B cell (primary cell): ENCODE measurements around the gene OR51I2. TPM values are rescaled to one million over a fixed set of nuclear protein-coding genes. Genes with fewer than 3 reads are reported as not detected.

Experiments
- ATAC-seq: fragments of 200-7000 bp; cut with Tn5 transposase; one replicate; pipeline ENCODE4 v1.10.0; 2021; ENCODE audit warnings: low read depth, mild to moderate bottlenecking, moderate number of reproducible peaks, moderate library complexity
- CTCF ChIA-PET: fragments of 350-600 bp; sonication (Branson Sonifier 250); formaldehyde crosslinking; loops from one replicate; lab custom pipeline; 2021; ENCODE audit warnings: antibody characterized with exemption, inconsistent platforms; lab: Charles Lee
- POLR2A ChIA-PET: fragments of 350-600 bp; sonication (Branson Sonifier 250); formaldehyde crosslinking; loops from one replicate; lab custom pipeline; 2021; ENCODE audit warnings: antibody characterized with exemption; lab: Charles Lee
- DNase-seq: peaks from one replicate; pipeline ENCODE4 v3.0.0; 2013
- H2AFZ ChIP-seq: 2 replicates; pipeline ENCODE4 v1.6.1; 2012; ENCODE audit warnings: mild to moderate bottlenecking, low read depth, low read length; ENCODE audit not compliant: insufficient read depth, poor library complexity, severe bottlenecking
- H3K27ac ChIP-seq, 2 donors: 1 replicate in 1 of 2; 2 replicates in 1 of 2; pipeline ENCODE4 v1.5.1; 2012 to 2013; ENCODE audit warnings: low read length in 2 of 2, mild to moderate bottlenecking in 2 of 2, moderate library complexity in 1 of 2
- H3K27me3 ChIP-seq, 4 experiments: fragments of 200-600 bp in 1 of 4; sonication (generic) in 1 of 4; replicated peaks in 1 of 4; 1 replicate in 2 of 4; 2 replicates in 2 of 4; pipeline versions ENCODE4 v1.6.1 to v1.7.0; 2013 to 2016; ENCODE audit warnings: low read length in 3 of 4, mild to moderate bottlenecking in 2 of 4, mixed read lengths in 1 of 4, moderate library complexity in 1 of 4; ENCODE audit not compliant: insufficient read depth in 4 of 4, control insufficient read depth in 3 of 4; ENCODE audit errors: control extremely low read depth in 1 of 4
- H3K36me3 ChIP-seq, 2 experiments: replicated peaks in 1 of 2; 1 replicate in 1 of 2; 2 replicates in 1 of 2; pipeline versions ENCODE4 v1.6.1 to v1.7.1; 2013; ENCODE audit warnings: low read length in 1 of 2; ENCODE audit not compliant: insufficient read depth in 2 of 2, control insufficient read depth in 1 of 2; ENCODE audit errors: control extremely low read depth in 1 of 2, extremely low read depth in 1 of 2
- H3K4me1 ChIP-seq, 2 donors: fragments of 200-600 bp in 1 of 2; sonication (generic) in 1 of 2; 1 replicate in 1 of 2; 2 replicates in 1 of 2; pipeline versions ENCODE4 v1.5.1 to v1.6.1; 2013 to 2017; ENCODE audit warnings: low read length in 2 of 2; ENCODE audit not compliant: control insufficient read depth in 2 of 2, insufficient read depth in 2 of 2
- H3K4me2 ChIP-seq: replicated peaks from 2 replicates; pipeline ENCODE3; 2012; ENCODE audit warnings: mild to moderate bottlenecking, low read depth, low read length; ENCODE audit not compliant: poor library complexity, severe bottlenecking
- H3K4me3 ChIP-seq, 5 experiments: fragments of 200-600 bp in 1 of 5; sonication (generic) in 1 of 5; 1 replicate in 3 of 5; 2 replicates in 2 of 5; pipeline versions ENCODE4 v1.5.1 to v1.7.0; 2011 to 2016; ENCODE audit warnings: low read length in 4 of 5, mild to moderate bottlenecking in 4 of 5, low read depth in 2 of 5, control low read depth in 1 of 5, moderate library complexity in 1 of 5; ENCODE audit not compliant: insufficient read depth in 1 of 5; ENCODE audit errors: control extremely low read depth in 1 of 5, extremely low read depth in 1 of 5
- H3K79me2 ChIP-seq: fragments of 200-600 bp; sonication (generic); one replicate; pipeline ENCODE4 v1.6.0; 2016; ENCODE audit warnings: low read length; ENCODE audit not compliant: control insufficient read depth, insufficient read depth
- H3K9ac ChIP-seq: fragments of 200-600 bp; sonication (generic); 2 replicates; pipeline ENCODE4 v1.6.1; 2017; ENCODE audit warnings: mild to moderate bottlenecking, low read length, moderate library complexity
- H3K9me3 ChIP-seq, 3 donors: one replicate each; pipeline versions ENCODE4 v1.6.1 to v1.7.1; 2013; ENCODE audit warnings: low read length in 2 of 3; ENCODE audit not compliant: control insufficient read depth in 2 of 3, insufficient read depth in 1 of 3; ENCODE audit errors: control extremely low read depth in 1 of 3
- H4K20me1 ChIP-seq: 2 replicates; pipeline ENCODE4 v1.6.0; 2012; ENCODE audit warnings: mild to moderate bottlenecking, low read length; ENCODE audit not compliant: insufficient read depth, control insufficient read depth, poor library complexity, severe bottlenecking
- H3K27ac Mint-ChIP-seq: one replicate; pipeline ENCODE4 v1.8.0; 2021; ENCODE audit warnings: mixed read lengths
- H3K27me3 Mint-ChIP-seq: one replicate; pipeline ENCODE4 v1.8.0; 2021; ENCODE audit warnings: mixed read lengths
- H3K4me1 Mint-ChIP-seq: one replicate; pipeline ENCODE4 v1.8.0; 2021; ENCODE audit warnings: mixed read lengths
- H3K4me3 Mint-ChIP-seq: one replicate; pipeline ENCODE4 v1.8.0; 2021; ENCODE audit warnings: mixed read lengths
- H3K9me3 Mint-ChIP-seq: one replicate; pipeline ENCODE4 v1.8.0; 2022; ENCODE audit warnings: mixed read lengths; ENCODE audit not compliant: insufficient read depth
- EZH2 ChIP-seq: IDR thresholded peaks from 2 replicates; pipeline ENCODE4 v1.6.1; 2012; ENCODE audit warnings: borderline replicate concordance, low read depth, mild to moderate bottlenecking, moderate library complexity, low read length; ENCODE audit not compliant: insufficient read depth, poor library complexity, severe bottlenecking
- WGBS: methylation state at CpG from one replicate; pipeline ENCODE4 v1.1.5; 2013; ENCODE audit warnings: missing lambda C conversion rate; ENCODE audit not compliant: insufficient coverage; 5-methylcytosine and 5-hydroxymethylcytosine counted together
- intact Hi-C: fragments of 100-400 bp; cut with micrococcal nuclease; formaldehyde crosslinking; loops from one replicate; pipeline ENCODE4 v1.10.0; 2022
- polyA plus RNA-seq: library from polyadenylated mRNA; depleted of rRNA; stranded (reverse); fragments of >200 nt; gene quantifications from 2 replicates; pipeline ENCODE4 v1.2.3, GENCODE V29; 2012
- total RNA-seq, 2 donors: library from RNA; stranded (reverse); fragments of 120-200 nt in 1 of 2; gene quantifications; 1 replicate in 1 of 2; 2 replicates in 1 of 2; pipeline versions ENCODE4 v1.2.3 to v1.2.4, GENCODE V29; 2013 to 2022
- TF ChIP-seq, protein P1 (sequence below): fragments of 200-600 bp; IDR thresholded peaks from one replicate; pipeline ENCODE4 v1.8.0; 2022; ENCODE audit warnings: antibody characterized with exemption, mild to moderate bottlenecking

Gene OR51I2
- total and polyA plus RNA-seq, 2 donors (not counting 1 experiment from before 2014, with no cell fraction given): not detected

DNA sequence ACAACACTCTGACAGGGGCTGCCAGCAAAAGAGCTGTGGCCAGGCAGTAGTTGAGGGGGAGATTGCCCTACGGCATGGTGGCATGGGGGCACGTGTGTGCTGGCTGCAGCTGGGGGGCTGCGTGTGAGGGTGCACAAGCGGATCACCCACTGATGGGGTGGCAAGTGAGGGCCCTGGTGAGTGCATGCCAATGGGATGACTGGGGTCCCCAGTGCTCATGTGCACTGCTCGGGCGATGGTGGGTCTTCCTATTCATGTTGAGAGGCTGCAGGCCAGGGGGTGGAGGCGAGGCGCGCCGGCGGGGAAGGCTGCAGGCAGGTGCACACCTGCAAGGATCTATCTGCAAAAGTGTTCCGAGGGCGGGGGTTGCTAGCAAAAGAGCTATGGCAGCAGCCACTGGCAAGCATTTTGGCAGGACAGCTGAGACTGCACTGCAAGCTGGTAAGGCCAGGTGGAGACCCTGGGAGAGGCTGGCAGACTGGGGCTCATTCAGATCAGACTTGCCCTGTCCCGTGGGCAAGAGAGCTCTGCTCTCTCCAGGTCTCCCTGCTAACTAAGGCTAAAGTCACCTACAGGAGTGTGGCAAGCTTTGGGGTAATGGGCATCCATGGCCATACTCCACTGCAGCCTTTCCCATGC lies 12.0 kb downstream of the OR51I2 start:
- CTCF ChIA-PET: no interaction called here
- ATAC-seq (no peak), DNase-seq (no peak)
- H3K36me3 ChIP-seq: no peaks in the 10 kb centered on the region
- Mint-ChIP-seq H3K9me3 (no peaks in the 10 kb centered on the region), H3K27me3 (peaks cover 5% of the 10 kb centered on the region), H3K4me1 (no peaks in the 10 kb centered on the region), H3K27ac (no peak overlapping the region), H3K4me3 (no peak overlapping the region)
- H3K9ac ChIP-seq: no peak overlapping the region
- H3K4me1 ChIP-seq: no peaks in the 10 kb centered on the region
- POLR2A ChIA-PET: no interaction called here
- no peak overlapping the region for H3K4me2 ChIP-seq
- TF ChIP-seq, protein P1, sequence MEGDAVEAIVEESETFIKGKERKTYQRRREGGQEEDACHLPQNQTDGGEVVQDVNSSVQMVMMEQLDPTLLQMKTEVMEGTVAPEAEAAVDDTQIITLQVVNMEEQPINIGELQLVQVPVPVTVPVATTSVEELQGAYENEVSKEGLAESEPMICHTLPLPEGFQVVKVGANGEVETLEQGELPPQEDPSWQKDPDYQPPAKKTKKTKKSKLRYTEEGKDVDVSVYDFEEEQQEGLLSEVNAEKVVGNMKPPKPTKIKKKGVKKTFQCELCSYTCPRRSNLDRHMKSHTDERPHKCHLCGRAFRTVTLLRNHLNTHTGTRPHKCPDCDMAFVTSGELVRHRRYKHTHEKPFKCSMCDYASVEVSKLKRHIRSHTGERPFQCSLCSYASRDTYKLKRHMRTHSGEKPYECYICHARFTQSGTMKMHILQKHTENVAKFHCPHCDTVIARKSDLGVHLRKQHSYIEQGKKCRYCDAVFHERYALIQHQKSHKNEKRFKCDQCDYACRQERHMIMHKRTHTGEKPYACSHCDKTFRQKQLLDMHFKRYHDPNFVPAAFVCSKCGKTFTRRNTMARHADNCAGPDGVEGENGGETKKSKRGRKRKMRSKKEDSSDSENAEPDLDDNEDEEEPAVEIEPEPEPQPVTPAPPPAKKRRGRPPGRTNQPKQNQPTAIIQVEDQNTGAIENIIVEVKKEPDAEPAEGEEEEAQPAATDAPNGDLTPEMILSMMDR: no peak
- no peak for TF ChIP-seq EZH2
- H3K79me2 ChIP-seq: no peaks in the 10 kb centered on the region
- no peaks in the 10 kb centered on the region for H4K20me1 ChIP-seq
- no peaks in the 10 kb centered on the region for H3K27me3 ChIP-seq
- peaks cover 0 to 8% (median 1%) of the 10 kb centered on the region in 3 donors for H3K9me3 ChIP-seq
- no peak overlapping the region for H3K4me3 ChIP-seq
- no peak overlapping the region for H3K27ac ChIP-seq
- 91% methylated on average over 14 of the region's 14 CpGs for WGBS
- intact Hi-C loops: no loop called here
- H2AFZ ChIP-seq: no peak overlapping the region

DNA sequence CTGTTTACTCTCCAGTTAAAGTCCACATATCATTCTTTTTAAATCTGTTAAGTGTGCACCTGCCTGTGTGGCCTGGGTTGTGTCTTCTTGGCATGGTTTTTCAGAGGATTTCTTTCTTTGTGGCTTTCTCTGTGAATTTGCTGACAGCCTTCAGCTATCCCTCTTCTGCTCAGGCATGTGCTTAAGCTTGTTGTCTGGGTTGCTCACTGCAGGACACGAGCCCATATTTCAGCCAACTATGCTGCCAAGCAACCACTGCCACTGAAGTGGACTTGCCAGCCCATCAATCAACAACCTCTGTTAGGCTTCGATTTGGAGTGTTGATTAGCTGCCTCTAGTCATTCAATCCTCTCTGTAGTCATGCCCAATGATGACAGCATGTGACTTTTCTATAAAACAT lies 18.4 kb downstream of the OR51I2 start:
- Histone ChIP-seq H3K27me3 (peaks cover 0 to 2% (median 0%) of the 10 kb centered on the region in 4 experiments), H3K79me2 (no peaks in the 10 kb centered on the region), H3K27ac (no peak overlapping the region), H4K20me1 (no peaks in the 10 kb centered on the region), H2AFZ (no peak overlapping the region), H3K4me3 (no peak overlapping the region), H3K9ac (no peak overlapping the region), H3K36me3 (no peaks in the 10 kb centered on the region), H3K4me2 (no peak overlapping the region), H3K9me3 (no peaks in the 10 kb centered on the region), H3K4me1 (no peaks in the 10 kb centered on the region)
- ATAC-seq (no peak), DNase-seq (no peak)
- ChIA-PET POLR2A (no interaction called here), CTCF (interaction anchor here (2.5 kb wide), 1 partner anchor 9 kb away, joined by 8 read pairs; no protein-coding TSS in a partner anchor)
- WGBS: 71% methylated on average over 1 of the region's 2 CpGs
- TF ChIP-seq, protein P1: no peak
- no peak for TF ChIP-seq EZH2
- Mint-ChIP-seq H3K27me3 (peaks cover 15% of the 10 kb centered on the region), H3K4me3 (no peak overlapping the region), H3K4me1 (no peaks in the 10 kb centered on the region), H3K9me3 (no peaks in the 10 kb centered on the region), H3K27ac (no peak overlapping the region)
- intact Hi-C loops: no loop called here
